ENCODE results near the gene GHITM. TPM values are rescaled to one million over a fixed set of nuclear protein-coding genes. Genes with fewer than 3 reads are reported as not detected.

The GHITM gene
- total RNA-seq, 2 donors from 2014 or later = 84.5 to 85.8 TPM

GRCh38 chr10:84156768-84157167 lies 17.5 kb downstream of the GHITM start:
- H3K27me3 ChIP-seq (ENCODE audit: control insufficient read depth, insufficient read depth, low read length, poor library complexity, severe bottlenecking) = peaks cover 9% of the 10 kb centered on the region
- WGBS, 2 experiments (ENCODE audit: insufficient coverage in 1 of 2, insufficient read length in 1 of 2) = 88 to 89% methylated on average over 5 to 10 of the region's 10 CpGs
- Mint-ChIP-seq H3K4me3 (no peak overlapping the region), H3K36me3 (ENCODE audit: low read depth) (peaks cover 32% of the 10 kb centered on the region), H3K4me1 (peaks cover 40% of the 10 kb centered on the region), H3K9me3 (no peaks in the 10 kb centered on the region), H3K27me3 (ENCODE audit: insufficient read depth) (peaks cover 35% of the 10 kb centered on the region), H3K27ac (no peak overlapping the region)
- DNase-seq = no peak
- TF ChIP-seq, protein P1, sequence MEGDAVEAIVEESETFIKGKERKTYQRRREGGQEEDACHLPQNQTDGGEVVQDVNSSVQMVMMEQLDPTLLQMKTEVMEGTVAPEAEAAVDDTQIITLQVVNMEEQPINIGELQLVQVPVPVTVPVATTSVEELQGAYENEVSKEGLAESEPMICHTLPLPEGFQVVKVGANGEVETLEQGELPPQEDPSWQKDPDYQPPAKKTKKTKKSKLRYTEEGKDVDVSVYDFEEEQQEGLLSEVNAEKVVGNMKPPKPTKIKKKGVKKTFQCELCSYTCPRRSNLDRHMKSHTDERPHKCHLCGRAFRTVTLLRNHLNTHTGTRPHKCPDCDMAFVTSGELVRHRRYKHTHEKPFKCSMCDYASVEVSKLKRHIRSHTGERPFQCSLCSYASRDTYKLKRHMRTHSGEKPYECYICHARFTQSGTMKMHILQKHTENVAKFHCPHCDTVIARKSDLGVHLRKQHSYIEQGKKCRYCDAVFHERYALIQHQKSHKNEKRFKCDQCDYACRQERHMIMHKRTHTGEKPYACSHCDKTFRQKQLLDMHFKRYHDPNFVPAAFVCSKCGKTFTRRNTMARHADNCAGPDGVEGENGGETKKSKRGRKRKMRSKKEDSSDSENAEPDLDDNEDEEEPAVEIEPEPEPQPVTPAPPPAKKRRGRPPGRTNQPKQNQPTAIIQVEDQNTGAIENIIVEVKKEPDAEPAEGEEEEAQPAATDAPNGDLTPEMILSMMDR (conservative IDR thresholded peaks at IDR 0.05) = no peak
- no peak overlapping the region for H3K9ac ChIP-seq (ENCODE audit: extremely low read depth, low read length, poor library complexity, severe bottlenecking)
- no peak overlapping the region for H3K4me3 ChIP-seq (ENCODE audit: low read length)
- no peaks in the 10 kb centered on the region for H3K9me3 ChIP-seq (ENCODE audit: control insufficient read depth, low read length)
- no peak overlapping the region for H3K27ac ChIP-seq (ENCODE audit: low read depth, low read length)
- peaks cover 4% of the 10 kb centered on the region for H3K4me1 ChIP-seq (ENCODE audit: control insufficient read depth, insufficient read depth, low read length)
- H3K36me3 ChIP-seq (ENCODE audit: control insufficient read depth, insufficient read depth, low read length) = peaks cover 39% of the 10 kb centered on the region

DNA sequence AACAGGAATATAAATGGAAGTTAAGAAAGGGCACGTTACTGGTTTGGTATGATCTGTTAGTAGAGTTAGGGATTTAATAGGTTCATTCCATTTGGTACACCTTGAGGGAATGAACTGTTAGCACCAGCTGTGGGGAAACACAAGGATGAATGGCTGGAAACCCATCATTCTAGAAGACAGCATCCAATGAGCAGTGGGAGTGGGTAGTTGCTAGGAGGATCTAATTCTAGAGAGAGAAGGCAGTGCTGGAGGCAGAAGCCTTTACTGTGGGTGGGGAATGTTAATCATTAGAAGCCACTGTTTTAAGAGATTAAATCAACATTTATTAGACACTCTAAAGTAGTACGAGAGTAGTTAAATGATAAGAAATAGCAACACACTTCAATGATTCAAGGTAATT lies 18.8 kb downstream of the GHITM start:
- Histone ChIP-seq H3K9ac (ENCODE audit: extremely low read depth, low read length, poor library complexity, severe bottlenecking) (no peak overlapping the region), H3K9me3 (ENCODE audit: control insufficient read depth, low read length) (no peaks in the 10 kb centered on the region), H3K4me1 (ENCODE audit: control insufficient read depth, insufficient read depth, low read length) (peaks cover 4% of the 10 kb centered on the region), H3K4me3 (ENCODE audit: low read length) (no peak overlapping the region), H3K27ac (ENCODE audit: low read depth, low read length) (no peak overlapping the region), H3K36me3 (ENCODE audit: control insufficient read depth, insufficient read depth, low read length) (peaks cover 26% of the 10 kb centered on the region), H3K27me3 (ENCODE audit: control insufficient read depth, insufficient read depth, low read length, poor library complexity, severe bottlenecking) (peaks cover 14% of the 10 kb centered on the region)
- DNase-seq = no peak
- TF ChIP-seq, protein P1 (conservative IDR thresholded peaks at IDR 0.05) = no peak
- H3K9me3 Mint-ChIP-seq = peaks cover 5% of the 10 kb centered on the region
- peaks cover 25% of the 10 kb centered on the region for H3K36me3 Mint-ChIP-seq (ENCODE audit: low read depth)
- peaks cover 48% of the 10 kb centered on the region for H3K27me3 Mint-ChIP-seq (ENCODE audit: insufficient read depth)
- H3K27ac Mint-ChIP-seq = no peak overlapping the region
- H3K4me3 Mint-ChIP-seq = no peak overlapping the region
- WGBS, 2 experiments (ENCODE audit: insufficient coverage in 1 of 2, insufficient read length in 1 of 2) = 96 to 100% methylated on average over 1 to 2 of the region's 2 CpGs
- peaks cover 47% of the 10 kb centered on the region for H3K4me1 Mint-ChIP-seq

DNA sequence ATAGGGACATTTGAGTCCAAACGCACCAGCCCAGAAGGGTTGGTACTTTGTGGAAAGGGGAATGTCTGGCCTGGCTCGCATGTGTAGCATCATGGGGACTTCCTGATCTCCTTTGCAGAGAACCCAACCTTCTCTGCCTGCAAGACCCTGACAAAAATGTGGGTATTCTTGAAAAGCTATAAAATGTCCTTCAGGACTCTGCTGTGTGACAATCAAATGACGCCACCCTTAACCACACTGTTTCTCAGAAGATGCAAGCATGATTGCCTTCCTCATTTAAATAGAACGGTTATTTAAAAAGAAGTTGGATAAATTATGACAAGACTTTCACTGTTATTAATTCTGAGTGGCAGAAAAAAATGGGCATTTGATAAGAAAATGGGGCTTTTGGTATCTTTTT lies 19.2 kb downstream of the GHITM start:
- Histone ChIP-seq H3K4me3 (ENCODE audit: low read length) (no peak overlapping the region), H3K9ac (ENCODE audit: extremely low read depth, low read length, poor library complexity, severe bottlenecking) (no peak overlapping the region), H3K27me3 (ENCODE audit: control insufficient read depth, insufficient read depth, low read length, poor library complexity, severe bottlenecking) (peaks cover 14% of the 10 kb centered on the region), H3K27ac (ENCODE audit: low read depth, low read length) (no peak overlapping the region), H3K9me3 (ENCODE audit: control insufficient read depth, low read length) (no peaks in the 10 kb centered on the region), H3K36me3 (ENCODE audit: control insufficient read depth, insufficient read depth, low read length) (peaks cover 21% of the 10 kb centered on the region), H3K4me1 (ENCODE audit: control insufficient read depth, insufficient read depth, low read length) (peaks cover 4% of the 10 kb centered on the region)
- H3K4me1 Mint-ChIP-seq = peaks cover 49% of the 10 kb centered on the region
- TF ChIP-seq, protein P1 (conservative IDR thresholded peaks at IDR 0.05) = no peak
- WGBS, 2 experiments (ENCODE audit: insufficient coverage in 1 of 2, insufficient read length in 1 of 2) = 94 to 100% methylated on average over 3 to 4 of the region's 4 CpGs
- peaks cover 22% of the 10 kb centered on the region for H3K36me3 Mint-ChIP-seq (ENCODE audit: low read depth)
- H3K4me3 Mint-ChIP-seq = no peak overlapping the region
- peaks cover 53% of the 10 kb centered on the region for H3K27me3 Mint-ChIP-seq (ENCODE audit: insufficient read depth)
- no peak for DNase-seq
- no peak overlapping the region for H3K27ac Mint-ChIP-seq
- H3K9me3 Mint-ChIP-seq = peaks cover 7% of the 10 kb centered on the region

All from endodermal cell (in vitro differentiated cells).